HG03342 (cell line): ENCODE results near the gene PAQR5.
"Not testable (repeated sequence)": the region's sequence is repeated elsewhere in the genome, so short reads cannot be mapped to it uniquely, and the experiment has no call there.

ENCODE experiments used
- ATAC-seq: cut with Tn5 transposase; IDR thresholded peaks from one replicate; pipeline ENCODE4 v1.9.1; 2021; ENCODE audit warnings: mild to moderate bottlenecking, moderate library complexity; ENCODE audit not compliant: unreplicated experiment

PAQR5 gene

DNA sequence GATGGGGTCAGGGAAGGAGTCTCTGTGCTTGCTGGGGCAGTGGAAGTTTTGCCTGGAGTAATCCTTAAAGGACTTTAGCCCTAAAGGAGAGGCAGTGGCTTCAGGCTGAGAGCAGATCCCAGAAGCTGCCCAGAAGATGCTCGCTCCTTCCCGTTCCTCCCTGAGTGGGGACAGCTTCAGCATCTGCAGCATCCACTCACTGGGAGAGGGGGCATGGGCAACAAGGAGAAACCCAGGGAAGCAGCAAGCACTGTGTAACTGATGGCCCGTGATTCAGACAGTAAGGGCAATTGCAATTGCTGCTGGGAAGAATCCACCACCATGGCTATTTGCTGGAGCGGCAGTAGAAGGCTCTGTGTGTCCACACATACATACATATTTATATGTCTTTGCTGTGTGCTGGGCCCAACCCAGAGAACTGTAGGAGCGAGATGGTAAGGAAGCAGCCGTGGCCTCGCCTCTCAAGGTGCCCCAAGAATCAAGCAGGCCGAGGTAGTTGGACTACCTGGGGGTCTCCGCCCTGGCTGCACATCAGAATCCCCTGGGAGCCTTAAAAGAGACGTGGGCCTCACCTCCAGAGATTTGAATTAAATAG, 5.8 kb upstream of the PAQR5 start:
- ATAC-seq, result no peak

DNA sequence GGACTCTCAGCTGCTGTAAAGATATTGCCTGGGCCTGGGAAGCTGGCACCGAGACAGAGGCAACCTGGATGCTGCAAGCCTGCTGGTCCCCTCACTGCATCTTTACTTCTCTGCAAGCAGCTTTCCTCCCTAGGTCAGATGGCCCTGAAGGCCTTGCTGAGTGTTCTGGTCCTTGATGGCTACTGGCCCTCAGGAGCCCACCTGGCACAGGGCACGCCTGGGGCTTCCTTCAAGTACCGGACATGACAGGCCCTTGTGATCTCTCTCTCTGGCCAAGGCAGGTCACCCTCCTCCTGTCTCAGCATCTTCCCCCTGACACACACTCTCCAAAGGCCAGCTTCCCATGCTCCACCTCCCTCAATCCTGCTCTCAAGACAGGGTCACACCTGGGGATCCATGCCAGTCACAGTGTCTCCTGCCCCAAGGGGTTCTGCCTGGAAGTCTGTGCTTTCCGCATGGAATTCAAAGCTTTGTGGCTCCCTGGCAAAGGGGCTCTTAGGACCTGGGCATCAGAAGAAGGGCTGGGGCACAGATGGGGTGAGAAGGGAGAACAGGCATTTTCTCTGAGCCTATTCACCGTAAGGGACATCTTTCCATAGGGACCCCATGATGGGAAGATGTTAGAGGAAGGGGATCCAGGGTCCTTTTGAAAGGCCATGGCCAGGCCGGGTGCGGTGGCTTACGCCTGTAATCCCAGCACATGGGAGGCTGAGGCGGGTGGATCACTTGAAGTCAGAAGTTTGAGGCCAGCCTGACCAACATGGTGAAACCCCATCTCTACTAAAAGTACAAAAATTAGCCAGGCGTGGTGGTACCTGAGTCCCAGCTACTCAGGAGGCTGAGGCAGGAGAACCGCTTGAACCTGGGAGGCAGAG, 4.7 kb upstream of the PAQR5 start:
- ATAC-seq, result no peak

GRCh38 chr15:69296606-69297005, 2.1 kb upstream of the PAQR5 start:
- no peak for ATAC-seq

DNA sequence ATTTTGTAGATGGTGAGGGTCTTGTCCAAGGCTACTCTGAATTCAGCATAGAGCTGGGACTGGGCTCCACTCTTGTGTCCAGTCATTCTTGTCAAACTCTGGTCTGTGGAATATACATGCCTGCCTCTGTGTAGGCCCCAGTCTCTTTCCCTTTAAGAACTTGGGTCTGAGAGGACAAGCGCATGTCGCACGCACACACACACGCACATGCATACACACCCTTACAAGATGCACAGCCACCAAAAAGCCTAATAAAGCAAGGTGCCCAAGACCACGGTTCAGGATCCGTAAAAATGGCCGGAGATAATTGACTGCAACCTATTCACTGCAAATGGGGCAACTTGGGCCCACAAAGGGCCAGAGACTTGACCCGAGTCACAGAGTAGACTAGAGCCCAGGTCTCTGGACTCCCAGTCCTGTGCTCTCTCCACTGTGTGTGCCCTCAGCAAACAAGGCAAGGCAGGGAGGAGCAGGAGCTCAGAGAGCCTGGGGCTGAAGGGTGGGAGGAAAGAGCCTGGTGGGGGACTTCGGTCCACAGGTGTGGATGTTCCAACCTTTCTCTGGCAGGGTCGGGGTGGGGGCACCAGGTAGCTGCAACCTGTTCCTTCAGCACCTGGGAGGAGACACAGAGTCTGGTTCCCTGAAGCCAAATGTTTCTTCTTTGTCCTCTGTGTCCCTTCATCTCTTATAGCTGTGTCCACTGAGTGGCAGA, 914 bp upstream of the PAQR5 start:
- no peak for ATAC-seq

GRCh38 chr15:69298354-69298696, 387 bp upstream of the PAQR5 start:
- ATAC-seq, result no peak

- no peak for ATAC-seq
Observed at GRCh38 chr15:69299451-69299886, 757 bp downstream of the PAQR5 start.

DNA sequence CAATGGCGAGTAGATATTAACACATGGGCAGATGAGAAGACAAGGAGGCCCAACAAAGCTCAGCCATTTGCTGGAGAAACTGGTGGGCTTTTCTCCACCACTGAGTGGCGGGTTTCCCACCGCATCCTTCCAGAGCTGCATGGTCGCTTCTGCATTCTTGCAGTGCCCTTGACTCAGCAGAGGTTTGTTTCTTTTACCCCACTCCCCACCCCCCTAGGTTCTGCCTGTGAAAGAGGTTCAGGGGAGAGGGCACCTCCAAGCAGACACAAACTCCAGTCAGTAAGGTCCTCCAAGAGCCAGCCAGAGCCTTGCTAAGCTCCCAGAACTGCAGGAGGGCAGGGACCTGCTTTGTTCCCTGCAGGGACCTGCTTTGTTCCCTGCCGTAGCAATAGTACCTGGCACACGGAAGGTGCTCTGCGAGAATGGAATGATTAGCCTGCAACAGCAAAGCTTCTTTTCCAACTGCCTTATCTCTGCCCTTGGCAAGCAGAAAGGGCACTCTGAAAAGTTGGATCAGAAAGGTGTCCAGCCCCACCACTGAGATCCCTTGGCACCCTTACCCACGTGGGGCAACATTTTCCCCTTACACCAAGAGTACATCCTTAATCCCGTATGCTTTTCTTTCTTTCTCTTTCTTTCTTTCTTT, 1.4 kb downstream of the PAQR5 start:
- ATAC-seq, result no peak

GRCh38 chr15:69301101-69301500, 2.4 kb downstream of the PAQR5 start:
- ATAC-seq, result not testable (repeated sequence)

GRCh38 chr15:69302087-69302486, 3.4 kb downstream of the PAQR5 start:
- not testable (repeated sequence) for ATAC-seq

- no peak for ATAC-seq
Observed at GRCh38 chr15:69302929-69303328, 4.2 kb downstream of the PAQR5 start.

- ATAC-seq, result no peak
Observed at GRCh38 chr15:69303337-69304181, 4.8 kb downstream of the PAQR5 start.

DNA sequence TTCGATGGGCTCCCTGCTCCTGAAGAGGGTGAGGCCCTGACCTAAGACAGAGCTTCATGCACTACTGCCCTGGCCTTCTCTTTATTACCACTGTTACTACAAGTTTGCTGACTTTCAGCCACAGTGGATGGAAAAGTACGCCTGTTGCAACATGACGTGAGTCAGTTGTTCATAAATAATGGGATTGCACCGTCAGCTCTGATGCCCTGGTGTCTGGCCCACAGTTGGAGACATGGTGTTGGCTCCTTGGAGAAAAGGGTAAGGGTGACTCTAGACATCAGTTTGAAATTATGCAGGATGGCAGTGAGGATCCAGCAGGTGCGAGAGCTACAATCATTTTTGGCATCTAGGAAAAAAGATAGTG, 5.5 kb downstream of the PAQR5 start:
- ATAC-seq, result no peak

- ATAC-seq, result no peak
Observed at GRCh38 chr15:69305204-69305931, 6.7 kb downstream of the PAQR5 start.

DNA sequence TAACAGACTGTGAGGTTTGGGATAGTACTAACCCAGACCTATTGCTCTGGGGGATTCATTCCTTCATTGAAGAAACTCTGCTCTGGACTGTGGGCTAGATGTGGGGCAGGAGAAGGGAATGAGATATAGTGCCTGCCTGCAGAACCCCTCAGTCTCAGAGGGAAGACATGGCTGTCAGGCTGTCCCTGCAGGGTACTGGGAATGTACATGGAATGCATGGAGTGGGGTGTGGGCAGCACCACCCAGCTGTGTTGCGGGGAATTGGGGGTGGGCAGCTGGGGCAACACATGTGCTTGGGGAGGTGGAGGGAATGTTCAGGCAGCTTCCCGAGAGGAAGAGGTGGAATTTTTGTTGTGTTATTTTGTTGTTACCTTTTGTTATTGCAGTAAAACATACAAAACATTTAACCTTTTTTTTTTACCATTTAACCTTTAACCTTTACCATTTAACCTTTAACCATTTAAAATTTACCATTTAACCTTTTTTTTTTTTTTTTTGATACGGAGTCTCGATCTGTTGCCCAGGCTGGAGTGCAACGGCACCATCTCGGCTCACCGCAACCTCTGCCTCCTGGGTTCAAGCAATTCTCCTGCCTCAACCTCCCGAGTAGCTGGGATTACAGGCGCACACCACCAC, 7.3 kb downstream of the PAQR5 start:
- no peak for ATAC-seq

DNA sequence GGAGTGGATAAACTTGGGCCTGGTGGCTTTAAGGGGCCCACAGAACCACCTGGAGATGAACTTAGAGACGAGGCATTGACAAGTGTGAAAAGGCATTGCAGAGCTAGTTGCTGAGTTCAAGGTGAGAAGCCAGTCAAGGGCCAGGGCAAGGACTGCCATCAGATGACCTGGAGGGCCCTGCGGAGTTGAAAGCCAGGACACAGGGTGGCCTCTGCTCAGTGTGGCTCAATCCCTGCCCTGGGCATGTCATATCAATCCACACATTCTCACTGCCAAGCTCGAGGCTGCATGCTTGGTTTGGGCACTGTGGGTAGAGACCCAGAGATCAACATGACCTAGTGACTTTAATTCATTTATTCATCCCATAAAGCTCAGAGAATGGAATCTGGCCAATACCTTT, 9.2 kb downstream of the PAQR5 start:
- ATAC-seq, result no peak

DNA sequence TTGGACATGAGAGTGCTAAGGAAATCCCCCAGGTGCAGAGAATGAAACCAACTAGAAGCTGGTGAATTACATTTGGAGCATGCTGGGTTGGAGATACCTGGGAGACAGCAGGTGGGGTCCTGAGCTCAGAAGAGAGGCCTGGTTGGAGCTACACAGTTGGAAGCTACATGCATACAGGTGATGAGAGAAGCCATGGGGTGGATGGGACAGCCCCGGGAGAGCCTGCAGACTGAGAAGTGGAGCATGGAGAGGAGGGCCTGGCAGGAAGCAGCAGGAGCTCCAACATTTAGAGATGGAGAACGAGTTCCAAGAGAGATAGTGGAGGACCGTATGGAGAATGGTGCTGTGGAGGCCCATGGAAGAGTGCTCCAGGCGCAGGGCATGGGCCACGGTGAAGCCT, 10.2 kb downstream of the PAQR5 start:
- ATAC-seq, result no peak

DNA sequence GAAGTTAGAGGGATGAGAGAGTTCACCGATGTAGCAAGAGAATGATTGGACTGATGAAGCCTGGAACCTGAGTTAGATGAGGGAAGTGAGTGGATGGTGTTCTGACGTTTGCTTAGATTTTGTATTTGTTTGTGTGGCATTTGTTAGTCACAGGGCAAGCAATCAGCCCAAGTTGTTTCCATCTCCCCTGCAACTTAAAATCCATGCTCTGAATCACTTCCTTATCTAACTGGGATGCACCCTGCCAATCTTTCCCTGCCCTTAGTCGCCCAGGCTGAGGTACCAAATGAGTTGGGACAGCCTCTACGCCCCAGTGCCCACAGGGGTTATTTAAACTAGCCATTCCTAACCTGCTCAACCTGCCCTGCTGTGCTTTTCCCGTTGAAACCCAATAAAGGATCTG, 12.6 kb downstream of the PAQR5 start:
- ATAC-seq, result no peak

DNA sequence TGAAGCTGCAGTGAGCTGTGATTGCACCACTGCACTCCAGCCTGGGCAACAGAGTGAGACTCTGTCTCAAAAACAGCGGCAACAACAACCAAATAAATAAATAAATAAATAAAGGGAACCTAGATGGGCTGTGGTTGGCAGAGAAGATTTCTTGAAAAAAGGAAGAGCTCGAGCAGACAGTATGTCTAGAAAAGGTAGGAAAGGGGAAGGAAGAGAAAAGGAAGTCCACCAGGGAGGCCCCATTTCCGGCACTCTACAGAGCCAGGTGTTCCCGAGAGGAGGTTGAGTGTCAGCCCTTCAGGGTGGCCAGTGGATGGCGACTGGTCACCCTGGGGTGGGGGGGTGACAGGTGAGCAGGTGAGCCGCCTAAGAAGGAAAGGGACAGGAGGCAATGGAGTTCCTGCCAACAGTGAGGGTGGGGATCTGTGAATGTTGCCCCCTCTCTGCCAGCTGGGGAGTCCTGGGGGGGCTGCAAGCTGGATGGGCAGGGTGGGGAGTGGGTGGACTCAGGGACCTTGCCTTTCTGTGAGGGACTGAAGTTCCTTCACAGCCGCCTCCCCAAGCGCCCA, 14.8 kb downstream of the PAQR5 start:
- no peak for ATAC-seq

DNA sequence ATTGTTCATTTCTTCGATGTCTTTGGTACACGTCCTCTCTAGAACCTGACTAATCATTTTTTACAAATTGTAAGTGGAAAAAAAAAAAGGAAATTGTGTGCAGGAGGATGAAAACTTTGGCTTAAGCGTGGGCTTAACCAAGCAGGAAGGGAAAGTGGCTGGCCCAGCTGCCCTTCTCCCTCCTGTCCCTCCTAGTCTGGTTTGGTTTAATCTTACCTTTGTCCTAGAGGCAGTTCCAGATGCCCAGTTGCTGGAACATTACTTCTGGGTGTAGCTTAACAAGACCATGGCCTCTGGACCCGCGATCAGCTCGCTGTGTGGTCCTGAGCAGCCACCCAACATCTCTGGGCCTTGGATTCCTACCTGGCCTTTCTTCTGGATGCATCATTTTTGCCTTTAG, 15.4 kb downstream of the PAQR5 start:
- ATAC-seq, result no peak
